Stimulated activated naive B cell treated with anti-CD40 and anti-IgM and Interleukin-4, amounts not matched to agents 10 μg/mL and 1 μg/mL and 100 μg/mL, for 72 hours (primary cell): ENCODE results near the gene HOXC4.

Experiments
- ATAC-seq, 2 donors: fragments of 150-1000 bp; cut with Tn5 transposase; replicated peaks; 2 replicates each; pipeline ENCODE4 v1.10.0; 2021; ENCODE audit warnings: moderate library complexity in 1 of 2
- DNase-seq: peaks from one replicate; pipeline ENCODE4 v3.0.0; 2021
- H3K27ac Mint-ChIP-seq: one replicate; pipeline ENCODE4 v1.8.0; 2022; ENCODE audit warnings: mild to moderate bottlenecking, mixed read lengths
- H3K27me3 Mint-ChIP-seq, 2 donors: one replicate each; pipeline ENCODE4 v1.8.0; 2022; ENCODE audit warnings: mixed read lengths in 2 of 2
- H3K36me3 Mint-ChIP-seq, 2 donors: one replicate each; pipeline ENCODE4 v1.8.0; 2022; ENCODE audit warnings: mixed read lengths in 2 of 2, mild to moderate bottlenecking in 1 of 2
- H3K4me1 Mint-ChIP-seq, 2 donors: one replicate each; pipeline ENCODE4 v1.8.0; 2022; ENCODE audit warnings: mixed read lengths in 2 of 2, mild to moderate bottlenecking in 1 of 2
- H3K4me3 Mint-ChIP-seq, 2 donors: one replicate each; pipeline ENCODE4 v1.8.0; 2022; ENCODE audit warnings: mild to moderate bottlenecking in 2 of 2, mixed read lengths in 2 of 2, moderate library complexity in 1 of 2
- H3K9me3 Mint-ChIP-seq, 2 donors: one replicate each; pipeline ENCODE4 v1.8.0; 2022; ENCODE audit warnings: mixed read lengths in 2 of 2, mild to moderate bottlenecking in 1 of 2

HOXC4 gene

GRCh38 chr12:54053751-54054741 lies at the start of gene HOXC4:
Gene HOXC4 (plus strand): TSS chr12:54053835. CDS start chr12:54053923, 88 bp downstream.
- H3K9me3 Mint-ChIP-seq, result no peaks in the 10 kb centered on the region
- ATAC-seq (peak; percentile 77 to 82), DNase-seq (no peak)
- peak within 1 kb of the TSS; percentile 85 to 86 for H3K4me3 Mint-ChIP-seq
- peaks cover 23 to 52% of the 10 kb centered on the region in 2 donors for H3K4me1 Mint-ChIP-seq
- H3K27me3 Mint-ChIP-seq, result peaks cover 76 to 92% of the 10 kb centered on the region in 2 donors
- peak within 1 kb of the TSS; percentile 89 for H3K27ac Mint-ChIP-seq
- H3K36me3 Mint-ChIP-seq, result no peaks in the 10 kb centered on the region

- no peaks in the 10 kb centered on the region for H3K9me3 Mint-ChIP-seq
- peak overlapping the region in 1 of 2 donors; percentile 32 for H3K4me3 Mint-ChIP-seq
- no peak for DNase-seq
- peaks cover 18 to 38% of the 10 kb centered on the region in 2 donors for H3K4me1 Mint-ChIP-seq
- peak overlapping the region; percentile 80 for H3K27ac Mint-ChIP-seq
- ATAC-seq, result no peak
- H3K27me3 Mint-ChIP-seq, result peaks cover 90 to 99% of the 10 kb centered on the region in 2 donors
- no peaks in the 10 kb centered on the region for H3K36me3 Mint-ChIP-seq
Observed at GRCh38 chr12:54004063-54004840, 49.4 kb upstream of the HOXC4 start.

- H3K36me3 Mint-ChIP-seq, result no peaks in the 10 kb centered on the region
- H3K27me3 Mint-ChIP-seq, result peaks cover 91 to 100% of the 10 kb centered on the region in 2 donors
- no peak for DNase-seq
- ATAC-seq, result no peak
- peaks cover 20 to 44% of the 10 kb centered on the region in 2 donors for H3K4me1 Mint-ChIP-seq
- H3K9me3 Mint-ChIP-seq, result no peaks in the 10 kb centered on the region
- H3K27ac Mint-ChIP-seq, result peak overlapping the region; percentile 93
- no peak overlapping the region for H3K4me3 Mint-ChIP-seq
Observed at GRCh38 chr12:54004841-54005530, 48.6 kb upstream of the HOXC4 start.

- ATAC-seq (no peak), DNase-seq (no peak)
- H3K36me3 Mint-ChIP-seq, result no peaks in the 10 kb centered on the region
- peak overlapping the region; percentile 93 for H3K27ac Mint-ChIP-seq
- H3K4me1 Mint-ChIP-seq, result peaks cover 20 to 40% of the 10 kb centered on the region in 2 donors
- H3K9me3 Mint-ChIP-seq, result no peaks in the 10 kb centered on the region
- H3K4me3 Mint-ChIP-seq, result peak overlapping the region in 1 of 2 donors; percentile 87
- H3K27me3 Mint-ChIP-seq, result peaks cover 96 to 100% of the 10 kb centered on the region in 2 donors
Observed at GRCh38 chr12:54005531-54005852, 48.1 kb upstream of the HOXC4 start.

DNA sequence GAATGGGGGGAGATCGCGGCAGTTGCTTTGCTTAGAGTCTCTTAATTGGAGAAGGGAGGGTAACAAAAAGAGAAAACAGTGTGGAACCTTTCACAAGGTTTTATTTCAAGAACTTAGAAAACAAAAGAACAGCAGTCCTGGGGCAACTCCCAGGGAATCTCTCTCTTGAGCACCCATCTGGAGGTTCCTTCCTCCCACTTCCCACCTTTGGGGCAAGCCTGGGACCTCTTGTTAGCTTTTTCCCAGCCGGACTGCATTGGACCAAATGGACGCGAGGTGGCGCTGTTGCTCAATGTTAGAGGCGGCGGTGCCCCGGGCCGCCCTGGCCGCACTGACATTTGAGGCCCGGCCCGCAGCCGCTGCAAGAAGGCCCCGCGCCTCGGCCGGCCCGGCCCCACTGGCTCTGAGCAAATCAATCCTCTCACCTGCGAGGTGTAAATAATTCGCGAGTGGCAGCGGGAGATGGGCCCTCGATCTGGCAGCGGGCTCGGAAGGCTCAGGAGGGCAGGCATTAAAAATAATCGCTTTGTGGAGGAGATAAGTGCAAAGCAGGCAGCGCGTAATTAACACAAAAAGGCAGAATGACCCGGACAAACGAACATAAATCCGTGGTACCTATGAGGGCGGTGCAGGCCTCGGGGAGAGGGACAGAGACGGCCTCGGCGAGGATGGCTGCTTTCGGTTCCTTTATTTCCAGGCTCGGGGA lies 47.6 kb upstream of the HOXC4 start:
- Mint-ChIP-seq H3K27me3 (peaks cover 96 to 100% of the 10 kb centered on the region in 2 donors), H3K27ac (peak overlapping the region; percentile 93), H3K4me3 (peak overlapping the region; percentile 85 to 87), H3K4me1 (peaks cover 22 to 40% of the 10 kb centered on the region in 2 donors), H3K9me3 (no peaks in the 10 kb centered on the region), H3K36me3 (no peaks in the 10 kb centered on the region)
- peak; percentile 84 to 89 for ATAC-seq
- DNase-seq, result peak; percentile 67

DNA sequence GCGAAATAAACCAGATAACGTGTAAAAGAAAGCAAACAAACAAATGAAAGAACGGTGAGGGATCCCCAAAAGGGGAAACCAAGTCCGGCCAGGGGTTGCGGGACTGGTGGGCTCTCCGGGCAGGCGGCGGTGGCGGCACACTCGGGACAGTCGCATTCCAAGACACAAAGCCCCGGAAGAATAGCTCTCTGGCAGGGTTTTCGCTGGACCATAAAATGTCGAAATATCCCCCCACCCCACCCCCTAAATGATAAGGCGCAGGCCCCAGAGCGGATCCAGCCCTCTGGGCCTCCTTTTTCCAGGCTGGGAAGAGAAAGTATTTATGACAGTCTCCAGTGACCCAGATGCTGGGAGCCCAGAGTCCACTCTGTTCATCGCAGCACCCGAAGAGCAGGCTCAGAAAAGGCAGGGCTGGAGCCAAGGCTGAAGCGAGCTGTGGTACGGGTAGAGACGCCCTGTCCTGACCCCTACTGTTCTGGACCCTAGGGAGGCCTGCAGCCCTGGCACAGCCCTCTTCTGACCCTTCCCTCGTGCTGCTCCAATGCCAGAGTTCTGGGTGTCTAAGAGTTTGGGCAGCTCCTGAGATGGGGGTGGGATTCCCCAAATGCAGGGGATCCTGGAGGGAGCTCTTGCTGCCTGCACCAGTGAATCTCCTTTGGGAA lies 46.9 kb upstream of the HOXC4 start:
- no peaks in the 10 kb centered on the region for H3K36me3 Mint-ChIP-seq
- no peak for ATAC-seq
- DNase-seq, result no peak
- no peaks in the 10 kb centered on the region for H3K9me3 Mint-ChIP-seq
- H3K27me3 Mint-ChIP-seq, result peaks cover 96 to 100% of the 10 kb centered on the region in 2 donors
- peaks cover 29 to 47% of the 10 kb centered on the region in 2 donors for H3K4me1 Mint-ChIP-seq
- H3K27ac Mint-ChIP-seq, result peak overlapping the region; percentile 93
- peak overlapping the region; percentile 85 to 87 for H3K4me3 Mint-ChIP-seq

GRCh38 chr12:54007538-54008259 lies 45.9 kb upstream of the HOXC4 start:
- Mint-ChIP-seq H3K27me3 (peaks cover 96 to 100% of the 10 kb centered on the region in 2 donors), H3K27ac (peak overlapping the region; percentile 20), H3K4me1 (peaks cover 28 to 49% of the 10 kb centered on the region in 2 donors), H3K36me3 (no peaks in the 10 kb centered on the region), H3K9me3 (no peaks in the 10 kb centered on the region), H3K4me3 (no peak overlapping the region)
- DNase-seq (no peak), ATAC-seq (no peak)

DNA sequence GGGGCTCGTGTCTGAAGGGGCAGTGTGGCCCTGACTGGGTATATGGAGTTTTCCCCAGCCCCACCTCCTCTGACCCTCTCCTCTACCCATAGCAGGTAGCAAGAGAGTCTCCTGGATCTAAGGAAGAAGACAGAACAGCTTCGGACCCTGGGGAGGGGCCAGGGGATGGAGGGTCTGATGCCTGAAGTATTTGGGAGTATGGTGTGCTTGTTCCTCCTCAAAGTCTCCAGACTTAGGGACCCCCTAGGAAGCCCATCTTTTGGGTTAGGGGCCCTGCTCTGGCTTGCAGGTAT lies 45.4 kb upstream of the HOXC4 start:
- ATAC-seq (no peak), DNase-seq (no peak)
- H3K4me1 Mint-ChIP-seq, result peaks cover 28 to 49% of the 10 kb centered on the region in 2 donors
- H3K36me3 Mint-ChIP-seq, result no peaks in the 10 kb centered on the region
- no peak overlapping the region for H3K4me3 Mint-ChIP-seq
- H3K27ac Mint-ChIP-seq, result peak overlapping the region; percentile 20
- no peaks in the 10 kb centered on the region for H3K9me3 Mint-ChIP-seq
- H3K27me3 Mint-ChIP-seq, result peaks cover 96 to 100% of the 10 kb centered on the region in 2 donors

GRCh38 chr12:54009171-54010052 lies 44.2 kb upstream of the HOXC4 start:
- DNase-seq, result no peak
- Mint-ChIP-seq H3K9me3 (no peaks in the 10 kb centered on the region), H3K36me3 (no peaks in the 10 kb centered on the region), H3K4me1 (peaks cover 25 to 51% of the 10 kb centered on the region in 2 donors), H3K27me3 (peaks cover 95 to 100% of the 10 kb centered on the region in 2 donors), H3K27ac (peak overlapping the region; percentile 88), H3K4me3 (peak overlapping the region; percentile 71 to 73)
- no peak for ATAC-seq

- no peak for DNase-seq
- Mint-ChIP-seq H3K4me3 (peak overlapping the region; percentile 71 to 73), H3K4me1 (peaks cover 25 to 54% of the 10 kb centered on the region in 2 donors), H3K36me3 (peaks cover 0 to 2% of the 10 kb centered on the region in 2 donors), H3K27ac (peak overlapping the region; percentile 88), H3K9me3 (no peaks in the 10 kb centered on the region), H3K27me3 (peaks cover 95 to 100% of the 10 kb centered on the region in 2 donors)
- no peak for ATAC-seq
Observed at GRCh38 chr12:54010053-54010971, 43.3 kb upstream of the HOXC4 start.

DNA sequence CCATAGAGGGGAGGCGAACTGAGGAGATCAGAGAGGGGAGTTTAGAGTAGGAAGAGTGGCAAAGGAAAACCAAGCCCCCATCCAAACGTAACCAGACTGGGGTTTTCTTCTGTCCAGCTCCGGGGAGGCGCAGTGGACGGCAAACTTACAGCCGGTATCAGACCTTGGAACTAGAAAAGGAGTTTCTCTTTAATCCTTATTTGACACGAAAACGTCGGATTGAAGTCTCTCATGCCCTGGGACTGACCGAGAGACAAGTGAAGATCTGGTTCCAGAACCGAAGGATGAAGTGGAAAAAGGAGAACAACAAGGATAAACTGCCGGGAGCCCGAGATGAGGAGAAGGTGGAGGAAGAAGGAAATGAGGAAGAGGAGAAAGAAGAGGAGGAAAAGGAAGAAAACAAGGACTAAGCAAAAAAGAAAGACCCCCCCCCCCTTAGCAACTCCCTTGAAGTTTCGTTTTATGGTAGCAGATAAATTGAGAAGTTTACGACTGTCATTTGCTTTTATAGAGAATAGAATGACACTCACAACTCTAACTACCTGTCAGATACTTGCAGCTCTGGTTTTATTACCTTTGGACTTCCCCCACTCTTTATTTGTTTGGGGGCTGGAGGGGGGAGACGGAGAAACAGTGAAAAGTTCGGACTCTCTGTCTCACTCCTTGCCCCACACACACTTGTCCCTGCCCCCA lies 42.5 kb upstream of the HOXC4 start:
- Mint-ChIP-seq H3K36me3 (peaks cover 0 to 2% of the 10 kb centered on the region in 2 donors), H3K27me3 (peaks cover 95 to 96% of the 10 kb centered on the region in 2 donors), H3K4me1 (peaks cover 24 to 46% of the 10 kb centered on the region in 2 donors), H3K27ac (peak overlapping the region; percentile 15), H3K4me3 (peak overlapping the region; percentile 11 to 60), H3K9me3 (no peaks in the 10 kb centered on the region)
- no peak for DNase-seq
- no peak for ATAC-seq
